H9 (cell line): ENCODE data around the gene TBC1D22A. TPM values are rescaled to one million over a fixed set of nuclear protein-coding genes. Genes with fewer than 3 reads are reported as not detected.

ENCODE experiments used
- DNase-seq: peaks from one replicate; pipeline ENCODE4 v3.0.0-alpha.2; 2017
- H2AFZ ChIP-seq: one replicate; pipeline ENCODE4 v1.6.1; 2013; ENCODE audit warnings: mild to moderate bottlenecking, low read length, control low read depth, moderate library complexity
- H2AK5ac ChIP-seq: 2 replicates; pipeline ENCODE4 v1.6.1; 2013; ENCODE audit warnings: low read length, control low read depth, mixed read lengths; ENCODE audit not compliant: insufficient read length
- H2BK120ac ChIP-seq: one replicate; pipeline ENCODE4 v1.6.1; 2013; ENCODE audit warnings: low read depth, mild to moderate bottlenecking, low read length, control low read depth, inconsistent platforms; ENCODE audit not compliant: poor library complexity, severe bottlenecking
- H2BK12ac ChIP-seq: 2 replicates; pipeline ENCODE4 v1.6.1; 2013; ENCODE audit warnings: low read length, control low read depth, mixed read lengths, low read depth; ENCODE audit not compliant: insufficient read length
- H2BK15ac ChIP-seq: 2 replicates; pipeline ENCODE4 v1.6.1; 2013; ENCODE audit warnings: low read depth, low read length, control low read depth
- H2BK20ac ChIP-seq: one replicate; pipeline ENCODE4 v1.6.1; 2013; ENCODE audit warnings: low read depth, mild to moderate bottlenecking, low read length, control low read depth, inconsistent platforms; ENCODE audit not compliant: poor library complexity, severe bottlenecking
- H2BK5ac ChIP-seq: 2 replicates; pipeline ENCODE4 v1.6.1; 2013; ENCODE audit warnings: low read length, control low read depth, mixed read lengths; ENCODE audit not compliant: insufficient read length
- H3K14ac ChIP-seq: 2 replicates; pipeline ENCODE4 v1.6.1; 2013; ENCODE audit warnings: low read length, control low read depth; ENCODE audit not compliant: insufficient read depth
- H3K18ac ChIP-seq: 2 replicates; pipeline ENCODE4 v1.6.1; 2013; ENCODE audit warnings: low read depth, mild to moderate bottlenecking, mixed read lengths, low read length, control low read depth; ENCODE audit not compliant: insufficient read length
- H3K23ac ChIP-seq: 2 replicates; pipeline ENCODE4 v1.6.1; 2013; ENCODE audit warnings: low read length, control low read depth, mixed read lengths, low read depth; ENCODE audit not compliant: insufficient read length
- H3K23me2 ChIP-seq: 2 replicates; pipeline ENCODE4 v1.6.1; 2013; ENCODE audit warnings: low read depth, mild to moderate bottlenecking, mixed read lengths, low read length, control low read depth; ENCODE audit not compliant: insufficient read length, poor library complexity, severe bottlenecking
- H3K27ac ChIP-seq: 2 replicates; pipeline ENCODE4 v1.5.1; 2013; ENCODE audit warnings: low read length, control low read depth, mixed read lengths, low read depth; ENCODE audit not compliant: insufficient read length
- H3K27me3 ChIP-seq: 2 replicates; pipeline ENCODE4 v1.6.1; 2013; ENCODE audit warnings: low read length, control low read depth, inconsistent platforms; ENCODE audit not compliant: insufficient read depth
- H3K4ac ChIP-seq: 2 replicates; pipeline ENCODE4 v1.6.1; 2013; ENCODE audit warnings: low read depth, mild to moderate bottlenecking, control low read depth, inconsistent platforms, low read length, moderate library complexity
- H3K4me1 ChIP-seq: 2 replicates; pipeline ENCODE4 v1.6.1; 2013; ENCODE audit warnings: low read length, control low read depth, inconsistent platforms; ENCODE audit not compliant: insufficient read depth
- H3K4me2 ChIP-seq: 2 replicates; pipeline ENCODE4 v1.6.1; 2013; ENCODE audit warnings: low read length, control low read depth, mixed read lengths; ENCODE audit not compliant: insufficient read length, insufficient read depth
- H3K56ac ChIP-seq: 2 replicates; pipeline ENCODE4 v1.6.1; 2013; ENCODE audit warnings: low read depth, mild to moderate bottlenecking, mixed read lengths, low read length, control low read depth; ENCODE audit not compliant: insufficient read length
- H3K79me1 ChIP-seq: 2 replicates; pipeline ENCODE4 v1.6.1; 2013; ENCODE audit warnings: low read depth, mild to moderate bottlenecking, moderate library complexity, low read length, control low read depth, inconsistent platforms; ENCODE audit not compliant: insufficient read depth, poor library complexity, severe bottlenecking
- H3K79me2 ChIP-seq: 2 replicates; pipeline ENCODE4 v1.6.1; 2013; ENCODE audit warnings: low read length, control low read depth, inconsistent platforms; ENCODE audit not compliant: insufficient read depth
- H3K9ac ChIP-seq: 2 replicates; pipeline ENCODE4 v1.6.1; 2013; ENCODE audit warnings: low read length, control low read depth, mixed read lengths; ENCODE audit not compliant: insufficient read length; ENCODE audit errors: extremely low read depth
- H3K9me3 ChIP-seq: one replicate; pipeline ENCODE4 v1.6.1; 2013; ENCODE audit warnings: low read depth, low read length, inconsistent platforms; ENCODE audit not compliant: control insufficient read depth
- H3T11ph ChIP-seq: one replicate; pipeline ENCODE4 v1.6.1; 2013; ENCODE audit warnings: mild to moderate bottlenecking, low read length, control low read depth, inconsistent platforms
- H4K20me1 ChIP-seq: one replicate; pipeline ENCODE4 v1.6.1; 2013; ENCODE audit not compliant: control insufficient read depth, insufficient read length, insufficient read depth
- H4K5ac ChIP-seq: 2 replicates; pipeline ENCODE4 v1.6.1; 2013; ENCODE audit warnings: low read depth, mild to moderate bottlenecking, mixed read lengths, low read length, control low read depth; ENCODE audit not compliant: insufficient read length
- H4K8ac ChIP-seq: replicated peaks from 2 replicates; pipeline ENCODE4 v1.6.1; 2013; ENCODE audit warnings: low read length, control low read depth, mixed read lengths, low read depth; ENCODE audit not compliant: insufficient read length
- H4K91ac ChIP-seq: 2 replicates; pipeline ENCODE4 v1.6.1; 2013; ENCODE audit warnings: low read depth, mild to moderate bottlenecking, moderate library complexity, mixed read lengths, low read length, control low read depth; ENCODE audit not compliant: insufficient read length
- H3K27ac Mint-ChIP-seq, 3 experiments: 2 replicates in 2 of 3; 3 replicates in 1 of 3; pipeline ENCODE4 v1.8.0; 2020 to 2021; ENCODE audit warnings: mixed read lengths in 3 of 3, mild to moderate bottlenecking in 1 of 3, moderate library complexity in 1 of 3
- H3K27me3 Mint-ChIP-seq: 2 replicates; pipeline ENCODE4 v1.8.0; 2021; ENCODE audit warnings: low read depth, mild to moderate bottlenecking, moderate library complexity, mixed read lengths
- H3K36me3 Mint-ChIP-seq, 3 experiments: 2 replicates in 2 of 3; 3 replicates in 1 of 3; pipeline ENCODE4 v1.8.0; 2020 to 2021; ENCODE audit warnings: low read depth in 3 of 3, mixed read lengths in 3 of 3; ENCODE audit not compliant: insufficient read depth in 1 of 3
- H3K4me1 Mint-ChIP-seq, 2 experiments: 2 replicates each; pipeline ENCODE4 v1.8.0; 2020; ENCODE audit warnings: mixed read lengths in 2 of 2
- H3K4me3 Mint-ChIP-seq, 2 experiments: 2 replicates in 1 of 2; 3 replicates in 1 of 2; pipeline ENCODE4 v1.8.0; 2020 to 2021; ENCODE audit warnings: mild to moderate bottlenecking in 2 of 2, mixed read lengths in 2 of 2, moderate library complexity in 1 of 2
- H3K9me3 Mint-ChIP-seq, 2 experiments: 2 replicates in 1 of 2; 3 replicates in 1 of 2; pipeline ENCODE4 v1.8.0; 2020; ENCODE audit warnings: mild to moderate bottlenecking in 2 of 2, mixed read lengths in 2 of 2, moderate library complexity in 1 of 2
- WGBS: extraction: QIAGEN DNeasy Blood & Tissue Kit; methylation state at CpG from one replicate; pipeline ENCODE4 v1.1.7; 2013; ENCODE audit warnings: missing lambda C conversion rate, low lambda C conversion rate, mixed read lengths; ENCODE audit not compliant: insufficient read length; ENCODE audit errors: extremely low coverage; 5-methylcytosine and 5-hydroxymethylcytosine counted together
- total RNA-seq: library from RNA; stranded (reverse); gene quantifications from 2 replicates; pipeline ENCODE4 v1.2.1, GENCODE V29; 2021
- TF ChIP-seq, protein P1 (sequence below): fragments of 200-600 bp; sonication (generic); conservative IDR thresholded peaks from 3 replicates; pipeline ENCODE4 v1.8.0; 2021; ENCODE audit warnings: antibody characterized with exemption, mild to moderate bottlenecking

TBC1D22A gene
- total RNA-seq, 1 experiment from 2014 or later, result 20.8 TPM

DNA sequence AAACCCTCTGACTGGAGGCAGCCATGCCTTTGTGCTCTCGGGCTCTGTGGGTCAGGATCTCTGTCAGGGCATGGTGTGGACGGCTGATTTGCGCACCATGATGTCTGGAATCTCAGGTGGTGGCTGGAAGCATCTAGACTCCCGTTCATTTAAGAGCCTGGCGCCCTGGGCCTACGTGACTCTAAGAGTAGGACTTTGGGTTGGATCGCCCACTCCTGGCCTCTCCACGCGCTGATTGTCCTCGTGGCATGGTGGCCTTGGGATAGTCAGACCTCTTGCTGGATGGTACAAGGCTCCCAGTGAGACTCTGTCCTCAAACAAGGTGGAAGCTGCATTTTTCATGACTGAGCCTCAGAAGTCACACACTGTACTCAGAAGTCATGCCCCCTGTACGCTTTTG is 224.3 kb downstream of the TBC1D22A start:
- Histone ChIP-seq H3K18ac (no peak overlapping the region), H3K23me2 (no peaks in the 10 kb centered on the region), H4K91ac (no peak overlapping the region), H3K4ac (no peak overlapping the region), H3K27me3 (no peaks in the 10 kb centered on the region), H2AFZ (no peak overlapping the region), H3T11ph (no peak overlapping the region), H3K79me2 (peaks cover 1% of the 10 kb centered on the region; the same call in 1 of the 2 replicates), H4K5ac (no peak overlapping the region), H3K79me1 (no peaks in the 10 kb centered on the region), H4K8ac (no peak overlapping the region), H3K9me3 (no peaks in the 10 kb centered on the region), H4K20me1 (no peaks in the 10 kb centered on the region), H3K23ac (no peak overlapping the region), H2BK5ac (no peak overlapping the region), H2BK120ac (no peak overlapping the region), H3K56ac (no peak overlapping the region), H3K4me1 (no peaks in the 10 kb centered on the region), H3K14ac (no peak overlapping the region), H3K9ac (no peak overlapping the region), H2BK20ac (no peak overlapping the region), H2BK15ac (no peak overlapping the region), H2AK5ac (no peak overlapping the region), H3K27ac (no peak overlapping the region), H3K4me2 (no peak overlapping the region), H2BK12ac (no peak overlapping the region)
- Mint-ChIP-seq H3K4me3 (no peak overlapping the region), H3K27me3 (no peaks in the 10 kb centered on the region), H3K9me3 (no peaks in the 10 kb centered on the region), H3K4me1 (peaks cover 16 to 21% of the 10 kb centered on the region in 2 experiments), H3K36me3 (no peaks in the 10 kb centered on the region), H3K27ac (no peak overlapping the region)
- TF ChIP-seq, protein P1, sequence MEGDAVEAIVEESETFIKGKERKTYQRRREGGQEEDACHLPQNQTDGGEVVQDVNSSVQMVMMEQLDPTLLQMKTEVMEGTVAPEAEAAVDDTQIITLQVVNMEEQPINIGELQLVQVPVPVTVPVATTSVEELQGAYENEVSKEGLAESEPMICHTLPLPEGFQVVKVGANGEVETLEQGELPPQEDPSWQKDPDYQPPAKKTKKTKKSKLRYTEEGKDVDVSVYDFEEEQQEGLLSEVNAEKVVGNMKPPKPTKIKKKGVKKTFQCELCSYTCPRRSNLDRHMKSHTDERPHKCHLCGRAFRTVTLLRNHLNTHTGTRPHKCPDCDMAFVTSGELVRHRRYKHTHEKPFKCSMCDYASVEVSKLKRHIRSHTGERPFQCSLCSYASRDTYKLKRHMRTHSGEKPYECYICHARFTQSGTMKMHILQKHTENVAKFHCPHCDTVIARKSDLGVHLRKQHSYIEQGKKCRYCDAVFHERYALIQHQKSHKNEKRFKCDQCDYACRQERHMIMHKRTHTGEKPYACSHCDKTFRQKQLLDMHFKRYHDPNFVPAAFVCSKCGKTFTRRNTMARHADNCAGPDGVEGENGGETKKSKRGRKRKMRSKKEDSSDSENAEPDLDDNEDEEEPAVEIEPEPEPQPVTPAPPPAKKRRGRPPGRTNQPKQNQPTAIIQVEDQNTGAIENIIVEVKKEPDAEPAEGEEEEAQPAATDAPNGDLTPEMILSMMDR, result no peak
- DNase-seq, result no peak
- WGBS, result no CpG with 5 or more reads among the region's 11 CpGs
